Measurements from ENCODE around the gene CEP295NL.

DNA sequence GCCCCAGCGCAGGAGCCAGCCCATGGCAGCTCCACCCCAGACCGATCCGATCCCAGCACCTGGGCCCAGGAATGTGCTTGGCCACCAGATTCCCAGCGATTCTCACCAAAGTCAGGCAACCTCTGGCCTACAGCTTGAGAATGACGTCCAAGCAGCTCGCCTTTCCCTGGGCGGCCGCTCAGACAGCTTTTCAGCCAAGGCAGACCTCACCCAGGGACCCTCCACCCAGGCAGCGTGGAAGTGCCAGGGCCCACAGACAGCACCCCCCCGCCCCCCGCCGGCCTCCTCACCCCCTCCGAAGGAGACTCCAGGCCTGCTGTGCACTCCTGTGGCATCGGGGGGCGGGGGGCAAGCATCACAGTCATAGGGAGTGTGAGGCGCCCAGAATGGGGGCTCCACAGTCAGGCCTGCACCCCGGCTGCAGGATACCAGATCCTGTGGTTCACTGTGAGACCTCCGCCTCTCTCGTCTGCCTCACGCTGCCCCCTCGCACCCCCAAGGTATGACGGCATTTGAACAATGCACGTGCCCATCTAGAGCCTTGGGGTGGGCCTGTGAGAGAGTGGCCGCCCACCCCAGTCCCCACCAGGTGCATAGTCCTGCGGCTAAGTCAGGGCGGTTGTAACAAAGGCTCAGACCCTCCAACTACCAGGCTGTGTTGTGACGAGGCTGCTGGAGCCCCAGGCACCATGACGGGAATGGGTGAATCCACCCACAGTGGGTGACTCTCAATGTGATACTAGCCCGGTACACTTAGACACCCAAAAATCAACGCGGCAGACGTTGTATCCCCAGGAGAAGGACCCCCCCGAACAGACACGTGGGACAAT, 6.0 kb downstream of the CEP295NL start:
- TF ChIP-seq, protein P1, sequence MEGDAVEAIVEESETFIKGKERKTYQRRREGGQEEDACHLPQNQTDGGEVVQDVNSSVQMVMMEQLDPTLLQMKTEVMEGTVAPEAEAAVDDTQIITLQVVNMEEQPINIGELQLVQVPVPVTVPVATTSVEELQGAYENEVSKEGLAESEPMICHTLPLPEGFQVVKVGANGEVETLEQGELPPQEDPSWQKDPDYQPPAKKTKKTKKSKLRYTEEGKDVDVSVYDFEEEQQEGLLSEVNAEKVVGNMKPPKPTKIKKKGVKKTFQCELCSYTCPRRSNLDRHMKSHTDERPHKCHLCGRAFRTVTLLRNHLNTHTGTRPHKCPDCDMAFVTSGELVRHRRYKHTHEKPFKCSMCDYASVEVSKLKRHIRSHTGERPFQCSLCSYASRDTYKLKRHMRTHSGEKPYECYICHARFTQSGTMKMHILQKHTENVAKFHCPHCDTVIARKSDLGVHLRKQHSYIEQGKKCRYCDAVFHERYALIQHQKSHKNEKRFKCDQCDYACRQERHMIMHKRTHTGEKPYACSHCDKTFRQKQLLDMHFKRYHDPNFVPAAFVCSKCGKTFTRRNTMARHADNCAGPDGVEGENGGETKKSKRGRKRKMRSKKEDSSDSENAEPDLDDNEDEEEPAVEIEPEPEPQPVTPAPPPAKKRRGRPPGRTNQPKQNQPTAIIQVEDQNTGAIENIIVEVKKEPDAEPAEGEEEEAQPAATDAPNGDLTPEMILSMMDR (conservative IDR thresholded peaks at IDR 0.05; ENCODE audit: low read depth, low read length): no peak
- TF ChIP-seq EZH2 (IDR thresholded peaks at IDR 0.05; ENCODE audit: low read length, unreplicated experiment): no peak
- TF ChIP-seq EZH2phosphoT487 (IDR thresholded peaks at IDR 0.05; ENCODE audit: borderline replicate concordance, low read length): no peak
